Activated naive CD4-positive, alpha-beta T cell treated with anti-CD3 and anti-CD28 coated beads for 36 hours (primary cell): Measurements from ENCODE around the gene BCAS4. TPM values are rescaled to one million over a fixed set of nuclear protein-coding genes. Genes with fewer than 3 reads are reported as not detected.

Experiments used
- CTCF ChIA-PET: fragments of 350-600 bp; sonication (Branson Sonifier 250); formaldehyde crosslinking; loops from one replicate; lab custom pipeline; 2021; ENCODE audit warnings: antibody characterized with exemption; lab: Charles Lee
- DNase-seq: peaks from one replicate; pipeline ENCODE4 v3.0.0-alpha.2; 2020
- H3K27ac Mint-ChIP-seq: one replicate; pipeline ENCODE4 v1.8.0; 2021; ENCODE audit warnings: mild to moderate bottlenecking, mixed read lengths
- H3K27me3 Mint-ChIP-seq: one replicate; pipeline ENCODE4 v1.8.0; 2021; ENCODE audit warnings: low read depth, mixed read lengths
- H3K36me3 Mint-ChIP-seq: one replicate; pipeline ENCODE4 v1.8.0; 2021; ENCODE audit warnings: low read depth, mixed read lengths
- H3K4me1 Mint-ChIP-seq: one replicate; pipeline ENCODE4 v1.8.0; 2021; ENCODE audit warnings: low read depth, mixed read lengths
- H3K4me3 Mint-ChIP-seq: one replicate; pipeline ENCODE4 v1.8.0; 2021; ENCODE audit warnings: mild to moderate bottlenecking, moderate library complexity, mixed read lengths
- H3K9me3 Mint-ChIP-seq: one replicate; pipeline ENCODE4 v1.8.0; 2021; ENCODE audit warnings: mixed read lengths
- intact Hi-C: fragments of 100-400 bp; cut with micrococcal nuclease; formaldehyde crosslinking; loops from one replicate; pipeline ENCODE4 v1.15.1; 2023
- total RNA-seq, 2 experiments: library from RNA; stranded (reverse); gene quantifications; one replicate each; pipeline ENCODE4 v1.2.3, GENCODE V29; 2021

The BCAS4 gene
- total RNA-seq, 2 experiments from 2014 or later = 15.7 to 16.6 TPM

DNA sequence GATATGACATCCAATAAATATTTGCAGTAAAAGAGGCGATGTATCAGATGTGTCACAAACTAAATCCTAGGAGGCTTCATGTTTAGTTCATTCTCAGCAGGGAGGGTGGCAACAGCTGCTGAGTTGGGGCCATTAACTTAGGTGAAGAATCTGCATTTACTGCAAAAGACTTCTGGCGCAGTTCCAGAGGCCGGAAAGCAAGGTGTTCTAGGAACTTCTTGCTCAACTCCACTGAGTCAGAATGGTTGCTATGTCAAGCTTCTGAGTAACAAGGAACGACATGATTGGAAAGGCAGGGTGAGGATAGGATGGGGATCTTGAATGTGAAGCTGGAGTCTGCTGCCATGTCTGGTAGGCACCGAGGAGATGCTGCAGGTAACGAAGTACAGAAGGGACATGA is 124.7 kb downstream of the BCAS4 start:
- H3K27ac Mint-ChIP-seq = no peak overlapping the region
- no peak for DNase-seq
- H3K4me1 Mint-ChIP-seq = peaks cover 80% of the 10 kb centered on the region
- no peaks in the 10 kb centered on the region for H3K9me3 Mint-ChIP-seq
- intact Hi-C loops = no loop called here
- H3K27me3 Mint-ChIP-seq = no peaks in the 10 kb centered on the region
- CTCF ChIA-PET = interaction anchor here (0.8 to 3.9 kb wide), 2 partner anchors 10 to 125 kb away, joined by 4 to 19 read pairs; partner anchors contain the start of gene BCAS4
- H3K36me3 Mint-ChIP-seq = peaks cover 26% of the 10 kb centered on the region
- H3K4me3 Mint-ChIP-seq = no peak overlapping the region

DNA sequence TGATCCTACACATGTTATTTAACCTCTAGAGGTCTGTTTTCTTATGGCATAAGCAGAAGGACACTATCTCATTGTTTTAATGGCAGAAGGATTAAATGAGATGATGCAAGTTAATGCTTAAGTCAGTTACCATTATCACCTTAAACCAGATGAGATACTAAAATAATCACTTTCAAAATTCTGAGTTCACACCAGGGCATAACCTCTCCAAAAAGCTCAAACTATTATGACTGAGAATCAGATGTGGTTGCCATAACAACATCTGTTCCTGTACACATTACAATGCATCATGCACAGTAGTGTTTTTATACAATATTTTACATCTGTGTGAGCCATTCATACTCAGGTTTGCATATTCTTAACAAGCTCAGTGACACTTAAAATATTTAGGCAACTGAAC is 126.1 kb downstream of the BCAS4 start:
- Mint-ChIP-seq H3K9me3 (no peaks in the 10 kb centered on the region), H3K36me3 (peaks cover 33% of the 10 kb centered on the region), H3K27me3 (no peaks in the 10 kb centered on the region), H3K27ac (no peak overlapping the region), H3K4me3 (no peak overlapping the region), H3K4me1 (peaks cover 81% of the 10 kb centered on the region)
- DNase-seq = no peak
- intact Hi-C loops = no loop called here
- CTCF ChIA-PET = interaction anchor here (1.3 to 3.9 kb wide), 3 partner anchors 8 to 127 kb away, joined by 3 to 19 read pairs (median 4); partner anchors contain the start of gene ADNP

DNA sequence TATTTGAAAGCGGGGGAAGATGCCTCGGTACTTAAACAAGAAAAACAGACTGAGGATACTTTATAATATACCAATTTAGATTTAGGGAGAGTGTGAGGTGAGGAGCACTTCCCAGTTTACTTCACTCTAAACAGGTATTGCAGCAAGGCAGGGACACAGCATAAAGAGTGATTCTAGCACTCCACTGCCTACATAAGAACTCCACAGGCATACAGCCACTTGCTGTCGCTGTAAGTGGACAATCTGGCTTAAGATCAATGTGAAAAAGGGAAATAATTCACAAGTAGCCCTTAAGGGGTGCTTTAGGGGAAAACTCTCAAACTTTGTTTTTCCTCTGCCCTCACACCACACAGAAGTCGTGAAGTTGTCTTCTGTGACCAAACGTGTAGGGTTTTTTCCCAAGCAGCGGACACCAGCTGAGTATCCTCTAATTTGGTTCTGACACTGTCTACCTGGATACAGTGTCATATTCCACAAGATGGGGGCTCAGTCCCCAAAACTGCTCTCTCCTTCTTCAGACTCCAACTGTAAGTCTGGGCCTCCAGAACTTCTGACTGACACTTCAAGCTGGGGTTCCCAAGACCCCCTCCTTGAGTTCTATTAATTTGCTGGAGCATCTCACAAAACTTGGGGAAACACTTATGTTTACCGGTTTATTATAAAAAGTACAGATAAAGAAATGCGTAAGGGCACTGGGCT is 127.1 kb downstream of the BCAS4 start:
- H3K27ac Mint-ChIP-seq = peak overlapping the region; percentile 61
- no peaks in the 10 kb centered on the region for H3K27me3 Mint-ChIP-seq
- intact Hi-C loops = no loop called here
- no peak for DNase-seq
- no peak overlapping the region for H3K4me3 Mint-ChIP-seq
- H3K9me3 Mint-ChIP-seq = no peaks in the 10 kb centered on the region
- CTCF ChIA-PET = interaction anchor here (1.3 to 3.9 kb wide), 3 partner anchors 8 to 128 kb away, joined by 3 to 19 read pairs (median 4); partner anchors contain the start of gene ADNP
- peaks cover 31% of the 10 kb centered on the region for H3K36me3 Mint-ChIP-seq
- peaks cover 79% of the 10 kb centered on the region for H3K4me1 Mint-ChIP-seq

DNA sequence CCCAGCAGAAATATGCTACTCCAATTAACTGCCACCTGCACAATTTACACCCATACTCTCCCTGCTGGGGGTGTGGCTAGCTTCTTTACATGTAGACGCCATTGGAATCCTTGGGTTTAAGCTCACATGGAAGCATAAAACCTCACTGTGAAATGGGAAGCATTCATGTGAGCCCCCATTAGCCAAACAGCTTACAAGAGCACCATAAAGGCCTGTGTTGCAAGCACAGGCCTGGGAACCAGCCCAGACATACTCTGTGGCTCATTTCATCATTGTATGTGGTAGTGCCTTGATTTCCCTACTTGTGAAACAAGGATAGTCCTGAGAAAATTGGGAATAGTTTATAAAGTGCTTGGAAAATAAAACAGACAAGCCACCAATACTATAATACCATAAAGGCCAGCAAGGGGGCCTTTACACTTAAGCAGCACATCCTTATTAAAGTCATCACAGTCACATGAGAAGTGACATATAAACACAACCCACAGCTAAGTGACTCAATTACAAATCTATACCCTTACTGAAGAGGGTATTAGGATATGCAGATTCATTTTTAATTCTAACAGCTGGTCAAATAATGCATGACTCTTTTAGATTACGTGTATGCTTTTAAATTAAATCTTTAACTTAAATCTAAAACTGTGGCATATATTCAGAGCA is 129.5 kb downstream of the BCAS4 start:
- Mint-ChIP-seq H3K4me1 (peaks cover 79% of the 10 kb centered on the region), H3K27me3 (no peaks in the 10 kb centered on the region), H3K4me3 (no peak overlapping the region), H3K27ac (no peak overlapping the region), H3K9me3 (no peaks in the 10 kb centered on the region), H3K36me3 (peaks cover 39% of the 10 kb centered on the region)
- CTCF ChIA-PET = interaction anchor here (1.7 to 7.4 kb wide), 2 partner anchors 10 to 130 kb away, joined by 7 to 79 read pairs; partner anchors contain the start of gene BCAS4
- intact Hi-C loops = no loop called here
- no peak for DNase-seq

DNA sequence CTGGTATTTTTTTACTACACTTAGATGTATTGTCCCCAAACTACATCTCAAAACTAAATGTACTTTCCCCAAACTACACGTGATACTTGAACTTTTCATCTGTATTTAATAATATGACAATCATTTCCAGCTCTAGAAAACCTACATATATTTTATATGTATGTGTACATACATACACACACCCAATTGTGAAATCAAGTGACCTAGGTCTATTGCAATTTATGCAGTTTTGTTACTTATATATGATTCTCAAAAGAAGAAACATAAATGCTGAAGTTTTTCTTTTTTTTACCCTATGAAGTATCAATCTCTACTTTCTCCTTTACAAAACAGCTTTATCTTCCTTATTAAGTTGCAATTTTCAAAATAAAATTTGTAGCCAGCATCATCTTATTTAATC is 131.7 kb downstream of the BCAS4 start:
- peaks cover 43% of the 10 kb centered on the region for H3K36me3 Mint-ChIP-seq
- no peaks in the 10 kb centered on the region for H3K9me3 Mint-ChIP-seq
- intact Hi-C loops = no loop called here
- no peaks in the 10 kb centered on the region for H3K27me3 Mint-ChIP-seq
- H3K27ac Mint-ChIP-seq = no peak overlapping the region
- CTCF ChIA-PET = interaction anchor here (1.4 to 7.4 kb wide), 3 partner anchors 36 to 136 kb away, joined by 5 to 79 read pairs (median 6); partner anchors contain the start of gene BCAS4
- DNase-seq = no peak
- peaks cover 65% of the 10 kb centered on the region for H3K4me1 Mint-ChIP-seq
- no peak overlapping the region for H3K4me3 Mint-ChIP-seq

Other genes starting within 250 kb of the BCAS4 start
- not detected for gene RIPOR3, start 103.5 kb upstream of the BCAS4 start, total RNA-seq
- 1 to 10 TPM; 3.3 to 3.9 TPM for gene PARD6B, start 63.5 kb upstream of the BCAS4 start, total RNA-seq
- gene ADNP, start 136.4 kb downstream of the BCAS4 start, total RNA-seq = 10 to 100 TPM; 44.8 to 50.8 TPM
- 10 to 100 TPM; 64.8 to 66.1 TPM for gene DPM1, start 163.5 kb downstream of the BCAS4 start, total RNA-seq
- 1 to 10 TPM; 1.6 to 2.2 TPM for gene MOCS3, start 163.8 kb downstream of the BCAS4 start, total RNA-seq
- gene KCNG1, start 228.0 kb downstream of the BCAS4 start, total RNA-seq = under 1 TPM; 0.29 to 0.59 TPM